Measurements from ENCODE around the gene KRT72.
"Not testable (repeated sequence)": the region's sequence is repeated elsewhere in the genome, so short reads cannot be mapped to it uniquely, and the experiment has no call there.

The KRT72 gene

GRCh38 chr12:52606581-52607218 is 5.4 kb upstream of the KRT72 start:
- H3K9ac ChIP-seq (ENCODE audit: low read depth, low read length): no peak overlapping the region
- no peaks in the 10 kb centered on the region for H3K4me1 ChIP-seq (ENCODE audit: insufficient read depth, low read length)
- no peaks in the 10 kb centered on the region for H3K36me3 ChIP-seq (ENCODE audit: insufficient read depth, low read length)
- no peaks in the 10 kb centered on the region for H3K9me3 ChIP-seq (ENCODE audit: control insufficient read depth, insufficient read depth, low read length)

- no peaks in the 10 kb centered on the region for H3K4me1 ChIP-seq (ENCODE audit: insufficient read depth, low read length)
- no peaks in the 10 kb centered on the region for H3K36me3 ChIP-seq (ENCODE audit: insufficient read depth, low read length)
- no peak overlapping the region for H3K9ac ChIP-seq (ENCODE audit: low read depth, low read length)
- no peaks in the 10 kb centered on the region for H3K9me3 ChIP-seq (ENCODE audit: control insufficient read depth, insufficient read depth, low read length)
Measured at GRCh38 chr12:52606096-52606495, 4.8 kb upstream of the KRT72 start.

- Histone ChIP-seq H3K9ac (ENCODE audit: low read depth, low read length) (no peak overlapping the region), H3K4me1 (ENCODE audit: insufficient read depth, low read length) (no peaks in the 10 kb centered on the region), H3K36me3 (ENCODE audit: insufficient read depth, low read length) (no peaks in the 10 kb centered on the region), H3K9me3 (ENCODE audit: control insufficient read depth, insufficient read depth, low read length) (no peaks in the 10 kb centered on the region; the same call in 1 of the 2 replicates)
Measured at GRCh38 chr12:52605542-52605941, 4.3 kb upstream of the KRT72 start.

GRCh38 chr12:52604859-52605258 is 3.6 kb upstream of the KRT72 start:
- Histone ChIP-seq H3K9ac (ENCODE audit: low read depth, low read length) (no peak overlapping the region), H3K9me3 (ENCODE audit: control insufficient read depth, insufficient read depth, low read length) (no peaks in the 10 kb centered on the region; the same call in 1 of the 2 replicates), H3K36me3 (ENCODE audit: insufficient read depth, low read length) (no peaks in the 10 kb centered on the region), H3K4me1 (ENCODE audit: insufficient read depth, low read length) (no peaks in the 10 kb centered on the region)

GRCh38 chr12:52603314-52603713 is 2.1 kb upstream of the KRT72 start:
- H3K9me3 ChIP-seq (ENCODE audit: control insufficient read depth, insufficient read depth, low read length): no peaks in the 10 kb centered on the region; the same call in 1 of the 2 replicates
- H3K9ac ChIP-seq (ENCODE audit: low read depth, low read length): no peak overlapping the region
- no peaks in the 10 kb centered on the region for H3K4me1 ChIP-seq (ENCODE audit: insufficient read depth, low read length)
- H3K36me3 ChIP-seq (ENCODE audit: insufficient read depth, low read length): no peaks in the 10 kb centered on the region

GRCh38 chr12:52602552-52602951 is 1.3 kb upstream of the KRT72 start:
- Histone ChIP-seq H3K9me3 (ENCODE audit: control insufficient read depth, insufficient read depth, low read length) (no peaks in the 10 kb centered on the region; the same call in 1 of the 2 replicates), H3K4me1 (ENCODE audit: insufficient read depth, low read length) (no peaks in the 10 kb centered on the region), H3K36me3 (ENCODE audit: insufficient read depth, low read length) (no peaks in the 10 kb centered on the region), H3K9ac (ENCODE audit: low read depth, low read length) (no peak overlapping the region)

- Histone ChIP-seq H3K36me3 (ENCODE audit: insufficient read depth, low read length) (no peaks in the 10 kb centered on the region), H3K9ac (ENCODE audit: low read depth, low read length) (no peak overlapping the region), H3K4me1 (ENCODE audit: insufficient read depth, low read length) (no peaks in the 10 kb centered on the region), H3K9me3 (ENCODE audit: control insufficient read depth, insufficient read depth, low read length) (no peaks in the 10 kb centered on the region; the same call in 1 of the 2 replicates)
Measured at GRCh38 chr12:52601671-52602070, 408 bp upstream of the KRT72 start.

- Histone ChIP-seq H3K9ac (ENCODE audit: low read depth, low read length) (no peak overlapping the region), H3K9me3 (ENCODE audit: control insufficient read depth, insufficient read depth, low read length) (no peaks in the 10 kb centered on the region; the same call in 1 of the 2 replicates), H3K36me3 (ENCODE audit: insufficient read depth, low read length) (no peaks in the 10 kb centered on the region), H3K4me1 (ENCODE audit: insufficient read depth, low read length) (no peaks in the 10 kb centered on the region)
Measured at GRCh38 chr12:52600475-52600874, 788 bp downstream of the KRT72 start.

- Histone ChIP-seq H3K4me1 (ENCODE audit: insufficient read depth, low read length) (no peaks in the 10 kb centered on the region), H3K9ac (ENCODE audit: low read depth, low read length) (no peak overlapping the region), H3K9me3 (ENCODE audit: control insufficient read depth, insufficient read depth, low read length) (no peaks in the 10 kb centered on the region; the same call in 1 of the 2 replicates), H3K36me3 (ENCODE audit: insufficient read depth, low read length) (no peaks in the 10 kb centered on the region)
Measured at GRCh38 chr12:52600071-52600470, 1.2 kb downstream of the KRT72 start.

GRCh38 chr12:52598966-52599365 is 2.3 kb downstream of the KRT72 start:
- Histone ChIP-seq H3K9me3 (ENCODE audit: control insufficient read depth, insufficient read depth, low read length) (no peaks in the 10 kb centered on the region; the same call in 1 of the 2 replicates), H3K9ac (ENCODE audit: low read depth, low read length) (no peak overlapping the region), H3K36me3 (ENCODE audit: insufficient read depth, low read length) (no peaks in the 10 kb centered on the region), H3K4me1 (ENCODE audit: insufficient read depth, low read length) (no peaks in the 10 kb centered on the region)

- not testable (repeated sequence) for H3K9ac ChIP-seq (ENCODE audit: low read depth, low read length); H3K4me1 ChIP-seq (ENCODE audit: insufficient read depth, low read length); H3K36me3 ChIP-seq (ENCODE audit: insufficient read depth, low read length); H3K9me3 ChIP-seq (ENCODE audit: control insufficient read depth, insufficient read depth, low read length)
Measured at GRCh38 chr12:52594237-52594636, 7.0 kb downstream of the KRT72 start.

- no peak overlapping the region for H3K9ac ChIP-seq (ENCODE audit: low read depth, low read length)
- 0 out of 2 replicates have a peak, but pooled peaks cover 5% of the 10 kb centered on the region for H3K9me3 ChIP-seq (ENCODE audit: control insufficient read depth, insufficient read depth, low read length)
- no peaks in the 10 kb centered on the region for H3K36me3 ChIP-seq (ENCODE audit: insufficient read depth, low read length)
- no peaks in the 10 kb centered on the region for H3K4me1 ChIP-seq (ENCODE audit: insufficient read depth, low read length)
Measured at GRCh38 chr12:52591521-52591920, 9.7 kb downstream of the KRT72 start.

GRCh38 chr12:52590021-52590420 is 11.2 kb downstream of the KRT72 start:
- Histone ChIP-seq H3K4me1 (ENCODE audit: insufficient read depth, low read length) (no peaks in the 10 kb centered on the region), H3K9ac (ENCODE audit: low read depth, low read length) (no peak overlapping the region), H3K36me3 (ENCODE audit: insufficient read depth, low read length) (no peaks in the 10 kb centered on the region), H3K9me3 (ENCODE audit: control insufficient read depth, insufficient read depth, low read length) (0 out of 2 replicates have a peak, but pooled peaks cover 5% of the 10 kb centered on the region)

- no peaks in the 10 kb centered on the region for H3K36me3 ChIP-seq (ENCODE audit: insufficient read depth, low read length)
- 0 out of 2 replicates have a peak, but pooled peaks cover 5% of the 10 kb centered on the region for H3K9me3 ChIP-seq (ENCODE audit: control insufficient read depth, insufficient read depth, low read length)
- H3K4me1 ChIP-seq (ENCODE audit: insufficient read depth, low read length): no peaks in the 10 kb centered on the region
- H3K9ac ChIP-seq (ENCODE audit: low read depth, low read length): no peak overlapping the region
Measured at GRCh38 chr12:52587563-52587962, 13.7 kb downstream of the KRT72 start.

- Histone ChIP-seq H3K36me3 (ENCODE audit: insufficient read depth, low read length) (no peaks in the 10 kb centered on the region), H3K4me1 (ENCODE audit: insufficient read depth, low read length) (no peaks in the 10 kb centered on the region), H3K9me3 (ENCODE audit: control insufficient read depth, insufficient read depth, low read length) (no peaks in the 10 kb centered on the region), H3K9ac (ENCODE audit: low read depth, low read length) (no peak overlapping the region)
Measured at GRCh38 chr12:52585946-52586345, 15.3 kb downstream of the KRT72 start.
